Measurements from ENCODE around the gene LYRM9.

DNA sequence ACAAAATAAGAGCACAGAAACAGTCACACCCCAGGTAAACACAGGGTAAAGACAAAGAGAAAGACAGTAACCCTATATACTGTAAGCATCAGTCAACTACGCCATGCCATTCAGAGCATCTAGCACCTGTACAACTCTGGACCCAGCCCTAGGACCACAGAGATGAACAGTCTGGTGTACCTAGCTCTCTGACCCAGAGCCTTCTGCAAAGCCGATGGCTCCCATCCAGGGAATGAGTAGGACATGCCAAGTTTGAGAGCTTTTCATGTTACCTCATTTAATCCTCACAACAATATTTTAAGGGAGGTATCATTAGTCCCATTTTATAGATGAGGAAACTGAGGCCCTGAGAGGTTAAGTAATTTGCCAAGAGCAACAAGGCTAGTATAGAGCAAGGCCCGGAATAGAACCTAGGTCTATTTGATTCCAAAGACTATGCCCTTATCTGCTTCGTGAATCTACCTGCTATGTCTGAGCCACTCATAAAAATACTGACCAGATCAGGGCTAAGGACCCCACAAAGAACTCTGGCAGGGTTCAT lies 3.4 kb downstream of the LYRM9 start:
- TF ChIP-seq, protein P1, sequence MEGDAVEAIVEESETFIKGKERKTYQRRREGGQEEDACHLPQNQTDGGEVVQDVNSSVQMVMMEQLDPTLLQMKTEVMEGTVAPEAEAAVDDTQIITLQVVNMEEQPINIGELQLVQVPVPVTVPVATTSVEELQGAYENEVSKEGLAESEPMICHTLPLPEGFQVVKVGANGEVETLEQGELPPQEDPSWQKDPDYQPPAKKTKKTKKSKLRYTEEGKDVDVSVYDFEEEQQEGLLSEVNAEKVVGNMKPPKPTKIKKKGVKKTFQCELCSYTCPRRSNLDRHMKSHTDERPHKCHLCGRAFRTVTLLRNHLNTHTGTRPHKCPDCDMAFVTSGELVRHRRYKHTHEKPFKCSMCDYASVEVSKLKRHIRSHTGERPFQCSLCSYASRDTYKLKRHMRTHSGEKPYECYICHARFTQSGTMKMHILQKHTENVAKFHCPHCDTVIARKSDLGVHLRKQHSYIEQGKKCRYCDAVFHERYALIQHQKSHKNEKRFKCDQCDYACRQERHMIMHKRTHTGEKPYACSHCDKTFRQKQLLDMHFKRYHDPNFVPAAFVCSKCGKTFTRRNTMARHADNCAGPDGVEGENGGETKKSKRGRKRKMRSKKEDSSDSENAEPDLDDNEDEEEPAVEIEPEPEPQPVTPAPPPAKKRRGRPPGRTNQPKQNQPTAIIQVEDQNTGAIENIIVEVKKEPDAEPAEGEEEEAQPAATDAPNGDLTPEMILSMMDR (IDR thresholded peaks at IDR 0.05): no peak
- TF ChIP-seq POLR2A (IDR thresholded peaks at IDR 0.05): no peak

All from adrenal gland (tissue), 5 donors.